ENCODE data around the gene FNDC3B.

DNA sequence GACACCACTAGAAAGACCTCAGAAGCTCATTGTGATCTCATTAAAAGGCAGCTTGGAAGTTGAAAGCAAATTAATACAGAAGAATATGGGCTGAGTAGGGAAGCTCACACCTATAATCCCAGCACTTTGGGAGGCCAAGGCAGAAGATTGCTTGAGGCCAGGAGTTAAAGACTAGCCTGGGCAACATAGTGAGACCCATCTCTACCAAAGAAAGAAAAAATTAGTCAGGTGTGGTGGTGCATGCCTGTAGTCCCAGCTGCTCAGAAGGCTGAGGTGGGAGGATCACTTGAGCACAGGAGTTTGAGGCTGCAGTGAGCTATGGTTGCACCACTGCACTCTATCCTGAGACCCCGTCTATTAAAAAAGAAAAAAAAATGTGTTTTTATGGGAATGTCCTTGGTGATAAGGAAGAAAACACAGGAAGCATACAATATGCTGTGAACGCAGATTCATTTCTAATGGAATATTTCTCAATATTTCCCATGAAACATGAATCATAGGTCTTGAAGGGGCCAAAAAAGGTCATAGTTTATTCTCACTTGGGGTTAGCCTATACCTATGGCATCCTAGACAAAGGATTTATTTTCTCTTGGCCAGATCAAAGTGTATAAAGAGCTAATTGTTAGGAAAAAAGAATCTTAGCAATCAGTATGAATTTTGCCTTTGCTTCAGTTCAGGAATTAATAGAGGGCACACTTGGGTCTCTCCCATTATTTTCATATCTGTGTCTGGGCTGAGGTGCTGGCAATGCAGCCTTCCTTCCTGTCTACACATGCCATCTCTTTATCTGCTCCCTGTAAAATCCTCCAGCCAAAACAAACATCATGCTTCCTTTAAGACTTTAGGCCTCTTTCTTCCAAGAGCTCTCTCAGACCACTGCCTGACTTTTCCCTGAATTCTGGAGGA is 98.2 kb downstream of the FNDC3B start:
- TF ChIP-seq EZH2phosphoT487 (IDR thresholded peaks at IDR 0.05; ENCODE audit: low read depth) (no peak), CTCF (IDR thresholded peaks at IDR 0.05; ENCODE audit: low read depth, low read length) (no peak)

Measured in OCI-LY3 (cell line).